HEK293 (cell line): Measurements from ENCODE around the gene IRAK2.

Experiments
- KLF16 ChIP-seq: fragments of 450-650 bp; formaldehyde crosslinking; IDR thresholded peaks from 2 replicates; pipeline ENCODE4 v1.5.1; 2017; ENCODE audit warnings: missing biosample characterization, missing genetic modification characterization
- YY1 ChIP-seq: fragments of 450-650 bp; formaldehyde crosslinking; IDR thresholded peaks from 2 replicates; pipeline ENCODE4 v1.5.1; 2018; ENCODE audit warnings: missing biosample characterization, missing genetic modification characterization
- ZNF239 ChIP-seq: fragments of 450-650 bp; formaldehyde crosslinking; IDR thresholded peaks from 2 replicates; pipeline ENCODE4 v1.5.1; 2016; ENCODE audit warnings: missing biosample characterization, missing genetic modification characterization
- ZNF274 ChIP-seq, 2 experiments: fragments of 200-500 bp in 1 of 2; fragments of 450-650 bp in 1 of 2; sonication (Bioruptor generic) in 1 of 2; formaldehyde crosslinking in 1 of 2; IDR thresholded peaks; 2 replicates each; pipeline versions ENCODE4 v1.5.1 to v1.6.1; 2014 to 2016; ENCODE audit warnings: borderline replicate concordance in 1 of 2, inconsistent platforms in 1 of 2, low read length in 1 of 2, missing biosample characterization in 1 of 2, missing genetic modification characterization in 1 of 2
- ZNF658 ChIP-seq: fragments of 450-650 bp; formaldehyde crosslinking; IDR thresholded peaks from 2 replicates; pipeline ENCODE4; 2016; ENCODE audit warnings: missing biosample characterization, missing genetic modification characterization
- ZNF843 ChIP-seq: fragments of 450-650 bp; formaldehyde crosslinking; IDR thresholded peaks from 2 replicates; pipeline ENCODE4 v1.5.1; 2016; ENCODE audit warnings: missing biosample characterization, missing genetic modification characterization
- TF ChIP-seq, protein P1 (sequence below): fragments of 450-650 bp; formaldehyde crosslinking; IDR thresholded peaks from 2 replicates; pipeline ENCODE4 v1.5.1; 2016; ENCODE audit warnings: missing biosample characterization, missing genetic modification characterization
- TF ChIP-seq, protein P2 (sequence below): fragments of 450-650 bp; formaldehyde crosslinking; IDR thresholded peaks from 2 replicates; pipeline ENCODE4 v1.5.1; 2016; ENCODE audit warnings: missing biosample characterization, missing genetic modification characterization
- TF ChIP-seq, protein P3 (sequence below): fragments of 450-650 bp; formaldehyde crosslinking; IDR thresholded peaks from 2 replicates; pipeline ENCODE4 v1.5.1; 2016; ENCODE audit warnings: missing biosample characterization, missing genetic modification characterization

GRCh38 chr3:10187944-10188343, 23.2 kb downstream of the IRAK2 start:
- TF ChIP-seq, protein P1, sequence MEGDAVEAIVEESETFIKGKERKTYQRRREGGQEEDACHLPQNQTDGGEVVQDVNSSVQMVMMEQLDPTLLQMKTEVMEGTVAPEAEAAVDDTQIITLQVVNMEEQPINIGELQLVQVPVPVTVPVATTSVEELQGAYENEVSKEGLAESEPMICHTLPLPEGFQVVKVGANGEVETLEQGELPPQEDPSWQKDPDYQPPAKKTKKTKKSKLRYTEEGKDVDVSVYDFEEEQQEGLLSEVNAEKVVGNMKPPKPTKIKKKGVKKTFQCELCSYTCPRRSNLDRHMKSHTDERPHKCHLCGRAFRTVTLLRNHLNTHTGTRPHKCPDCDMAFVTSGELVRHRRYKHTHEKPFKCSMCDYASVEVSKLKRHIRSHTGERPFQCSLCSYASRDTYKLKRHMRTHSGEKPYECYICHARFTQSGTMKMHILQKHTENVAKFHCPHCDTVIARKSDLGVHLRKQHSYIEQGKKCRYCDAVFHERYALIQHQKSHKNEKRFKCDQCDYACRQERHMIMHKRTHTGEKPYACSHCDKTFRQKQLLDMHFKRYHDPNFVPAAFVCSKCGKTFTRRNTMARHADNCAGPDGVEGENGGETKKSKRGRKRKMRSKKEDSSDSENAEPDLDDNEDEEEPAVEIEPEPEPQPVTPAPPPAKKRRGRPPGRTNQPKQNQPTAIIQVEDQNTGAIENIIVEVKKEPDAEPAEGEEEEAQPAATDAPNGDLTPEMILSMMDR: no peak
- TF ChIP-seq YY1 (tag by site-specific recombination) (no peak), ZNF843 (tag by site-specific recombination) (no peak), ZNF274 (IDR thresholded peaks at IDR 0.05; ENCODE audit: low read length) (no peak), ZNF274 (tag by site-specific recombination; IDR thresholded peaks at IDR 0.05; ENCODE audit: borderline replicate concordance) (no peak), KLF16 (tag by site-specific recombination) (no peak), ZNF658 (tag by site-specific recombination) (no peak), ZNF239 (no peak)
- TF ChIP-seq, protein P2, sequence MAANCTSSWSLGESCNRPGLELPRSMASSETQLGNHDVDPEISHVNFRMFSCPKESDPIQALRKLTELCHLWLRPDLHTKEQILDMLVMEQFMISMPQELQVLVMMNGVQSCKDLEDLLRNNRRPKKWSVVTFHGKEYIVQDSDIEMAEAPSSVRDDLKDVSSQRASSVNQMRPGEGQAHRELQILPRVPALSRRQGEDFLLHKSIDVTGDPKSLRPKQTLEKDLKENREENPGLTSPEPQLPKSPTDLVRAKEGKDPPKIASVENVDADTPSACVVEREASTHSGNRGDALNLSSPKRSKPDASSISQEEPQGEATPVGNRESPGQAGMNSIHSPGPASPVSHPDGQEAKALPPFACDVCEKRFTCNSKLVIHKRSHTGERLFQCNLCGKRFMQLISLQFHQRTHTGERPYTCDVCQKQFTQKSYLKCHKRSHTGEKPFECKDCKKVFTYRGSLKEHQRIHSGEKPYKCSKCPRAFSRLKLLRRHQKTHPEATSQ (tag by site-specific recombination): no peak
- TF ChIP-seq, protein P3, sequence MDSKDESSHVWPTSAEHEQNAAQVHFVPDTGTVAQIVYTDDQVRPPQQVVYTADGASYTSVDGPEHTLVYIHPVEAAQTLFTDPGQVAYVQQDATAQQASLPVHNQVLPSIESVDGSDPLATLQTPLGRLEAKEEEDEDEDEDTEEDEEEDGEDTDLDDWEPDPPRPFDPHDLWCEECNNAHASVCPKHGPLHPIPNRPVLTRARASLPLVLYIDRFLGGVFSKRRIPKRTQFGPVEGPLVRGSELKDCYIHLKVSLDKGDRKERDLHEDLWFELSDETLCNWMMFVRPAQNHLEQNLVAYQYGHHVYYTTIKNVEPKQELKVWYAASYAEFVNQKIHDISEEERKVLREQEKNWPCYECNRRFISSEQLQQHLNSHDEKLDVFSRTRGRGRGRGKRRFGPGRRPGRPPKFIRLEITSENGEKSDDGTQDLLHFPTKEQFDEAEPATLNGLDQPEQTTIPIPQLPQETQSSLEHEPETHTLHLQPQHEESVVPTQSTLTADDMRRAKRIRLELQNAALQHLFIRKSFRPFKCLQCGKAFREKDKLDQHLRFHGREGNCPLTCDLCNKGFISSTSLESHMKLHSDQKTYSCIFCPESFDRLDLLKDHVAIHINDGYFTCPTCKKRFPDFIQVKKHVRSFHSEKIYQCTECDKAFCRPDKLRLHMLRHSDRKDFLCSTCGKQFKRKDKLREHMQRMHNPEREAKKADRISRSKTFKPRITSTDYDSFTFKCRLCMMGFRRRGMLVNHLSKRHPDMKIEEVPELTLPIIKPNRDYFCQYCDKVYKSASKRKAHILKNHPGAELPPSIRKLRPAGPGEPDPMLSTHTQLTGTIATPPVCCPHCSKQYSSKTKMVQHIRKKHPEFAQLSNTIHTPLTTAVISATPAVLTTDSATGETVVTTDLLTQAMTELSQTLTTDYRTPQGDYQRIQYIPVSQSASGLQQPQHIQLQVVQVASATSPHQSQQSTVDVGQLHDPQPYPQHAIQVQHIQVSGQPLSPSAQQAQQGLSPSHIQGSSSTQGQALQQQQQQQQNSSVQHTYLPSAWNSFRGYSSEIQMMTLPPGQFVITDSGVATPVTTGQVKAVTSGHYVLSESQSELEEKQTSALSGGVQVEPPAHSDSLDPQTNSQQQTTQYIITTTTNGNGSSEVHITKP (tag by site-specific recombination): no peak
